ENCODE data around the gene FHAD1. TPM values are rescaled to one million over a fixed set of nuclear protein-coding genes. Genes with fewer than 3 reads are reported as not detected.

FHAD1 gene
- total and polyA plus RNA-seq, 2 donors (not counting 3 experiments of a cell fraction or from before 2014, with no cell fraction given): 0.04 to 0.69 TPM

DNA sequence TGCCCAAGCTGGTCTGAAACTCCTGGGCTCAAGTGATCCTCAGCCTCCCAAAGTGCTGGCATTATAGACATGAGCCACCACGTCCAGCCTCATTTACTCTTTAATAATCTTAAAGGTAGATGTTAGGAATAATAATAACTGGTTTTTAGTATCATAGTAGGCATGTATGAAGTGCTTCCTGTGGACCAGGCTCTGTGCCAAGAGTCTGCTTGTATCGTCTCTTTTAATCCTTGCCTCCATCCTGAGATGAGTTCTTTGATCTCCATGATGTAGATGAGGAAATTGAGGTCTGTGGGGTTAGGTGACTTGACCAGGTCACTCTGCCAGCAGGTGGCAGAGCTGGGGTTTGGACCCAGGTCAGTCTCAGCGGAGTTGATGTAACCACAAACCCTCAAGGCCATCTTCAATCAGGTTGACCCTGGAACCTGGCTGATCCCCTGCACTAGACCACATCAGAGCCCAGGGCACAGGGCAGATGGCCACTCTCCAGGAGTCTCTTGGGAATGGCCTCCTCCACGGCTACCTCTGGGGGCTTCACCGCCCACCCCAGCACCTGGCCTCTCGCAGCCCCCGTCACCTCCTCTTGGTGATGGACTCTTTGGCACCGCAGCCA lies 173.9 kb downstream of the FHAD1 start:
- no peak overlapping the region for H2AFZ ChIP-seq (ENCODE audit: low read depth, low read length)
- H3K4me2 ChIP-seq (ENCODE audit: insufficient read depth, low read length): no peak overlapping the region
- no peak for DNase-seq (ENCODE audit: low read depth, low spot score)
- peaks cover 0 to 1% of the 10 kb centered on the region in 2 experiments for H3K36me3 ChIP-seq (ENCODE audit: control insufficient read depth in 2 of 2, extremely low read depth in 1 of 2, insufficient read depth in 2 of 2, low read length in 2 of 2)
- BruUV-seq (replicated peaks): no TSS peak
- no peaks in the 10 kb centered on the region for H3K27me3 ChIP-seq (ENCODE audit: control insufficient read depth in 2 of 2, insufficient read depth in 2 of 2, low read length in 2 of 2)
- no peak overlapping the region for H3K4me3 ChIP-seq (replicated peaks in 1 of 3; ENCODE audit: insufficient read depth in 1 of 3, low read depth in 1 of 3, low read length in 3 of 3)
- no peak for TF ChIP-seq CTCF (IDR thresholded peaks at IDR 0.05; ENCODE audit: extremely low read depth in 1 of 2, insufficient read depth in 1 of 2, low read depth in 1 of 2, low read length in 2 of 2)
- no peak for TF ChIP-seq FOS (IDR thresholded peaks at IDR 0.05; ENCODE audit: borderline replicate concordance, insufficient read depth, low read length)
- no peak for TF ChIP-seq GATA2 (IDR thresholded peaks at IDR 0.05; ENCODE audit: insufficient read depth, insufficient read length, low read depth, low read length)
- no peak overlapping the region for H3K27ac ChIP-seq (ENCODE audit: insufficient read depth, low read depth, low read length)
- CTCF ChIA-PET: interaction anchor here (1.1 to 3.0 kb wide), 6 partner anchors 10 to 292 kb away, joined by 3 to 28 read pairs (median 4); partner anchors contain the start of gene EFHD2
- no peaks in the 10 kb centered on the region for H3K9me3 ChIP-seq (replicated peaks; ENCODE audit: control insufficient read depth, insufficient read depth, low read length)
- POLR2A ChIA-PET: no interaction called here
- H3K79me2 ChIP-seq (ENCODE audit: control insufficient read depth, insufficient read depth, low read length): peaks cover 66% of the 10 kb centered on the region
- FAIRE-seq: no peak
- H3K4me1 ChIP-seq (ENCODE audit: control insufficient read depth, extremely low read depth, insufficient read depth, low read length): peaks cover 36% of the 10 kb centered on the region
- H3K9me1 ChIP-seq (replicated peaks; ENCODE audit: control insufficient read depth, extremely low read depth, insufficient read depth, low read length): no peaks in the 10 kb centered on the region
- intact Hi-C loops (cut with micrococcal nuclease) (no loop called here), dilution Hi-C loops (cut with MboI; ENCODE audit: extremely low pct_ligation_motif_present, low sequenced_read_pairs) (no loop called here)
- H3K9ac ChIP-seq (replicated peaks; ENCODE audit: extremely low read depth, insufficient read depth, low read length): no peak overlapping the region
- H4K20me1 ChIP-seq (replicated peaks; ENCODE audit: control insufficient read depth, extremely low read depth, insufficient read depth, low read length): no peaks in the 10 kb centered on the region

GRCh38 chr1:15422871-15423270 lies 175.8 kb downstream of the FHAD1 start:
- POLR2A ChIA-PET: no interaction called here
- Histone ChIP-seq H3K79me2 (ENCODE audit: control insufficient read depth, insufficient read depth, low read length) (peaks cover 60% of the 10 kb centered on the region), H3K4me2 (ENCODE audit: insufficient read depth, low read length) (no peak overlapping the region), H3K27me3 (ENCODE audit: control insufficient read depth in 2 of 2, insufficient read depth in 2 of 2, low read length in 2 of 2) (no peaks in the 10 kb centered on the region), H3K9me3 (replicated peaks; ENCODE audit: control insufficient read depth, insufficient read depth, low read length) (no peaks in the 10 kb centered on the region), H3K36me3 (ENCODE audit: control insufficient read depth in 2 of 2, extremely low read depth in 1 of 2, insufficient read depth in 2 of 2, low read length in 2 of 2) (peaks cover 7 to 18% of the 10 kb centered on the region in 2 experiments), H4K20me1 (replicated peaks; ENCODE audit: control insufficient read depth, extremely low read depth, insufficient read depth, low read length) (no peaks in the 10 kb centered on the region), H3K4me3 (replicated peaks in 1 of 3; ENCODE audit: insufficient read depth in 1 of 3, low read depth in 1 of 3, low read length in 3 of 3) (no peak overlapping the region), H3K27ac (ENCODE audit: insufficient read depth, low read depth, low read length) (no peak overlapping the region), H3K9ac (replicated peaks; ENCODE audit: extremely low read depth, insufficient read depth, low read length) (no peak overlapping the region), H3K4me1 (ENCODE audit: control insufficient read depth, extremely low read depth, insufficient read depth, low read length) (peaks cover 17% of the 10 kb centered on the region), H3K9me1 (replicated peaks; ENCODE audit: control insufficient read depth, extremely low read depth, insufficient read depth, low read length) (no peaks in the 10 kb centered on the region), H2AFZ (ENCODE audit: low read depth, low read length) (no peak overlapping the region)
- DNase-seq (ENCODE audit: low read depth, low spot score) (no peak), FAIRE-seq (no peak)
- dilution Hi-C loops (cut with MboI; ENCODE audit: extremely low pct_ligation_motif_present, low sequenced_read_pairs): no loop called here
- BruUV-seq (replicated peaks): no TSS peak
- intact Hi-C loops (cut with micrococcal nuclease): no loop called here
- TF ChIP-seq CTCF (IDR thresholded peaks at IDR 0.05; ENCODE audit: extremely low read depth in 1 of 2, insufficient read depth in 1 of 2, low read depth in 1 of 2, low read length in 2 of 2) (no peak), MAX (IDR thresholded peaks at IDR 0.05; ENCODE audit: insufficient read depth, insufficient read length) (no peak), POLR2AphosphoS5 (IDR thresholded peaks at IDR 0.05; ENCODE audit: insufficient read depth, low read depth, low read length) (no peak), POLR2A (IDR thresholded peaks at IDR 0.05; ENCODE audit: low read depth, low read length) (no peak), FOS (IDR thresholded peaks at IDR 0.05; ENCODE audit: borderline replicate concordance, insufficient read depth, low read length) (no peak), EZH2 (IDR thresholded peaks at IDR 0.05; ENCODE audit: borderline replicate concordance, low read depth, low read length, severe bottlenecking) (no peak)
- CTCF ChIA-PET: interaction anchor here (1.4 to 13.1 kb wide), 2 partner anchors 99 to 100 kb away, joined by 5 to 332 read pairs; no protein-coding TSS in a partner anchor

All from endothelial cell of umbilical vein (primary cell).